ENCODE data around the gene FGD5.

The FGD5 gene

GRCh38 chr3:14818804-14819500 is at the start of gene FGD5:
FGD5 (plus strand) TSS chr3:14818962; CDS start chr3:14819072, 110 bp downstream.
- no peak within 1 kb of the TSS for H3K4me3 ChIP-seq (ENCODE audit: low read depth, low read length)

- no peak overlapping the region for H3K4me3 ChIP-seq (ENCODE audit: low read depth, low read length)
These were observed 49.0 kb upstream of the FGD5 start for GRCh38 chr3:14769544-14770325.

GRCh38 chr3:14770591-14770990 is 48.2 kb upstream of the FGD5 start:
- no peak overlapping the region for H3K4me3 ChIP-seq (ENCODE audit: low read depth, low read length)

GRCh38 chr3:14771593-14772497 is 46.9 kb upstream of the FGD5 start:
- H3K4me3 ChIP-seq (ENCODE audit: low read depth, low read length), result no peak overlapping the region

- H3K4me3 ChIP-seq (ENCODE audit: low read depth, low read length), result no peak overlapping the region
These were observed 46.1 kb upstream of the FGD5 start for GRCh38 chr3:14772533-14773138.

- no peak overlapping the region for H3K4me3 ChIP-seq (ENCODE audit: low read depth, low read length)
These were observed 45.5 kb upstream of the FGD5 start for GRCh38 chr3:14773281-14773680.

GRCh38 chr3:14773691-14774128 is 45.1 kb upstream of the FGD5 start:
- no peak overlapping the region for H3K4me3 ChIP-seq (ENCODE audit: low read depth, low read length)

- no peak overlapping the region for H3K4me3 ChIP-seq (ENCODE audit: low read depth, low read length)
These were observed 44.3 kb upstream of the FGD5 start for GRCh38 chr3:14774431-14774830.

- no peak overlapping the region for H3K4me3 ChIP-seq (ENCODE audit: low read depth, low read length)
These were observed 43.8 kb upstream of the FGD5 start for GRCh38 chr3:14775011-14775410.

- H3K4me3 ChIP-seq (ENCODE audit: low read depth, low read length), result no peak overlapping the region
These were observed 43.2 kb upstream of the FGD5 start for GRCh38 chr3:14775563-14775962.

GRCh38 chr3:14779069-14779685 is 39.6 kb upstream of the FGD5 start:
- H3K4me3 ChIP-seq (ENCODE audit: low read depth, low read length), result no peak overlapping the region

- H3K4me3 ChIP-seq (ENCODE audit: low read depth, low read length), result no peak overlapping the region
These were observed 37.7 kb upstream of the FGD5 start for GRCh38 chr3:14780927-14781507.

- H3K4me3 ChIP-seq (ENCODE audit: low read depth, low read length), result no peak overlapping the region
These were observed 35.2 kb upstream of the FGD5 start for GRCh38 chr3:14783480-14784086.

GRCh38 chr3:14784087-14784681 is 34.6 kb upstream of the FGD5 start:
- H3K4me3 ChIP-seq (ENCODE audit: low read depth, low read length), result no peak overlapping the region

GRCh38 chr3:14785207-14786155 is 33.3 kb upstream of the FGD5 start:
- H3K4me3 ChIP-seq (ENCODE audit: low read depth, low read length), result no peak overlapping the region

GRCh38 chr3:14786369-14786768 is 32.4 kb upstream of the FGD5 start:
- no peak overlapping the region for H3K4me3 ChIP-seq (ENCODE audit: low read depth, low read length)

GRCh38 chr3:14787630-14788029 is 31.1 kb upstream of the FGD5 start:
- no peak overlapping the region for H3K4me3 ChIP-seq (ENCODE audit: low read depth, low read length)

GRCh38 chr3:14788644-14789043 is 30.1 kb upstream of the FGD5 start:
- H3K4me3 ChIP-seq (ENCODE audit: low read depth, low read length), result no peak overlapping the region

Data from iPS-11a (cell line).